H1 (cell line): ENCODE results near the gene FCGR3B. TPM values are rescaled to one million over a fixed set of nuclear protein-coding genes. Genes with fewer than 3 reads are reported as not detected.
"Not testable (repeated sequence)": the region's sequence is repeated elsewhere in the genome, so short reads cannot be mapped to it uniquely, and the experiment has no call there.

Experiments
- CTCF ChIA-PET: fragments of 300-600 bp; sonication (Branson Sonifier 250); formaldehyde crosslinking; loops from one replicate; lab custom pipeline; 2021; ENCODE audit not compliant: partially characterized antibody; lab: Charles Lee
- POLR2A ChIA-PET: fragments of 300-600 bp; sonication (Branson Sonifier 250); formaldehyde crosslinking; loops from one replicate; lab custom pipeline; 2021; ENCODE audit warnings: inconsistent platforms; ENCODE audit not compliant: partially characterized antibody; lab: Charles Lee
- DNase-seq, 2 experiments: peaks; one replicate each; pipeline versions ENCODE4 v3.0.0 to v3.0.0-alpha.2; 2010 to 2022; ENCODE audit warnings: low spot score in 2 of 2, low read depth in 1 of 2, mixed read lengths in 1 of 2
- FAIRE-seq: peaks from 2 replicates; lab custom pipeline; 2011; peaks lifted over from hg19 to GRCh38; lab: Jason Lieb, UNC
- H2AFZ ChIP-seq: 2 replicates; pipeline ENCODE4 v1.8.1; 2012; ENCODE audit warnings: low read length, inconsistent platforms
- H2AK5ac ChIP-seq: 2 replicates; pipeline ENCODE4 v1.6.1; 2013; ENCODE audit warnings: low read depth, low read length
- H2BK120ac ChIP-seq: replicated peaks from 2 replicates; pipeline ENCODE3; 2013; ENCODE audit warnings: low read depth, low read length, inconsistent platforms
- H2BK12ac ChIP-seq: 2 replicates; pipeline ENCODE4 v1.6.1; 2013; ENCODE audit warnings: low read depth, low read length
- H2BK15ac ChIP-seq: 2 replicates; pipeline ENCODE4 v1.6.1; 2013; ENCODE audit warnings: low read length
- H2BK20ac ChIP-seq: 2 replicates; pipeline ENCODE4 v1.6.1; 2013; ENCODE audit warnings: low read length
- H2BK5ac ChIP-seq: 2 replicates; pipeline ENCODE4 v1.6.1; 2013; ENCODE audit warnings: low read depth, low read length
- H3K14ac ChIP-seq: 2 replicates; pipeline ENCODE4 v1.6.1; 2013; ENCODE audit warnings: inconsistent platforms; ENCODE audit not compliant: insufficient read length
- H3K18ac ChIP-seq: 2 replicates; pipeline ENCODE4 v1.6.1; 2013; ENCODE audit warnings: low read length; ENCODE audit errors: extremely low read depth
- H3K23ac ChIP-seq: 2 replicates; pipeline ENCODE4 v1.6.1; 2013; ENCODE audit warnings: inconsistent platforms; ENCODE audit not compliant: insufficient read length
- H3K23me2 ChIP-seq: 2 replicates; pipeline ENCODE4 v1.6.1; 2013; ENCODE audit warnings: low read depth, low read length
- H3K27ac ChIP-seq: 2 replicates; pipeline ENCODE4 v1.6.1; 2011; ENCODE audit warnings: low read depth, low read length, inconsistent platforms
- H3K27me3 ChIP-seq, 4 experiments: replicated peaks in 1 of 4; 1 replicate in 1 of 4; 2 replicates in 3 of 4; pipeline versions ENCODE4 v1.6.1 to v1.8.1; 2011 to 2013; ENCODE audit warnings: low read length in 3 of 4, mild to moderate bottlenecking in 3 of 4, inconsistent platforms in 2 of 4, mixed read lengths in 2 of 4, moderate library complexity in 1 of 4; ENCODE audit not compliant: control insufficient read depth in 3 of 4, insufficient read depth in 3 of 4; ENCODE audit errors: extremely low read depth in 1 of 4
- H3K36me3 ChIP-seq, 4 experiments: 2 replicates each; pipeline versions ENCODE4 v1.6.1 to v1.8.1; 2011 to 2013; ENCODE audit warnings: mild to moderate bottlenecking in 4 of 4, low read length in 3 of 4, moderate library complexity in 2 of 4, control low read depth in 1 of 4, inconsistent platforms in 1 of 4; ENCODE audit not compliant: insufficient read depth in 4 of 4, control insufficient read depth in 2 of 4
- H3K4ac ChIP-seq: replicated peaks from 2 replicates; pipeline ENCODE3; 2013; ENCODE audit warnings: low read length, low read depth, mixed read lengths, inconsistent platforms; ENCODE audit not compliant: insufficient read length
- H3K4me1 ChIP-seq, 4 experiments: replicated peaks in 1 of 4; 1 replicate in 1 of 4; 2 replicates in 3 of 4; pipeline versions ENCODE4 v1.6.1 to v1.8.1; 2011 to 2013; ENCODE audit warnings: low read length in 3 of 4, inconsistent platforms in 2 of 4, mixed read lengths in 1 of 4; ENCODE audit not compliant: insufficient read depth in 4 of 4, control insufficient read depth in 3 of 4
- H3K4me2 ChIP-seq, 2 experiments: 2 replicates each; pipeline versions ENCODE4 v1.6.1 to v1.8.1; 2011 to 2013; ENCODE audit warnings: low read depth in 2 of 2, low read length in 2 of 2, control low read depth in 1 of 2, inconsistent platforms in 1 of 2, mild to moderate bottlenecking in 1 of 2; ENCODE audit not compliant: insufficient read depth in 1 of 2
- H3K4me3 ChIP-seq, 4 experiments: fragments of 200-600, 300-600 bp in 1 of 4; sonication (generic), shearing (Covaris generic), sonication (Bioruptor Twin) in 1 of 4; 2 replicates each; pipeline versions ENCODE4 v1.5.1 to v1.8.1; 2011 to 2016; ENCODE audit warnings: low read length in 4 of 4, low read depth in 3 of 4, control low read depth in 2 of 4, inconsistent platforms in 2 of 4, mild to moderate bottlenecking in 2 of 4, mixed read lengths in 1 of 4, moderate library complexity in 1 of 4; ENCODE audit not compliant: insufficient read depth in 2 of 4; ENCODE audit errors: extremely low read depth in 1 of 4
- H3K56ac ChIP-seq: replicated peaks from 2 replicates; pipeline ENCODE3; 2013; ENCODE audit warnings: low read depth, mild to moderate bottlenecking, mixed read lengths, low read length, inconsistent platforms; ENCODE audit not compliant: insufficient read length
- H3K79me1 ChIP-seq: 2 replicates; pipeline ENCODE4 v1.6.1; 2013; ENCODE audit warnings: low read depth, low read length, control low read depth
- H3K79me2 ChIP-seq, 2 experiments: 2 replicates each; pipeline versions ENCODE4 v1.6.1 to v1.8.1; 2012 to 2013; ENCODE audit warnings: low read length in 2 of 2, mild to moderate bottlenecking in 2 of 2, inconsistent platforms in 1 of 2; ENCODE audit not compliant: insufficient read depth in 2 of 2, control insufficient read depth in 1 of 2
- H3K9ac ChIP-seq, 4 experiments: replicated peaks in 1 of 4; 1 replicate in 1 of 4; 2 replicates in 3 of 4; pipeline versions ENCODE4 v1.6.1 to v1.8.1; 2011 to 2013; ENCODE audit warnings: low read depth in 3 of 4, low read length in 3 of 4, control low read depth in 2 of 4, mild to moderate bottlenecking in 2 of 4, moderate library complexity in 2 of 4, inconsistent platforms in 1 of 4; ENCODE audit errors: extremely low read depth in 1 of 4
- H3K9me3 ChIP-seq, 2 experiments: 2 replicates each; pipeline versions ENCODE4 v1.6.1 to v1.8.1; 2012 to 2013; ENCODE audit warnings: mild to moderate bottlenecking in 2 of 2, moderate library complexity in 2 of 2, control low read depth in 1 of 2, inconsistent platforms in 1 of 2, low read depth in 1 of 2, low read length in 1 of 2, mixed read lengths in 1 of 2; ENCODE audit not compliant: insufficient read depth in 2 of 2
- H4K20me1 ChIP-seq, 2 experiments: replicated peaks in 1 of 2; 2 replicates each; pipeline versions ENCODE3 to v1.8.1; 2011 to 2013; ENCODE audit warnings: inconsistent platforms in 2 of 2, low read length in 2 of 2, mild to moderate bottlenecking in 1 of 2; ENCODE audit not compliant: insufficient read depth in 2 of 2, control insufficient read depth in 1 of 2
- H4K5ac ChIP-seq: 2 replicates; pipeline ENCODE4 v1.6.1; 2013; ENCODE audit warnings: low read length, low read depth, mixed read lengths, inconsistent platforms; ENCODE audit not compliant: insufficient read length
- H4K8ac ChIP-seq: 2 replicates; pipeline ENCODE4 v1.8.0; 2013; ENCODE audit warnings: mild to moderate bottlenecking, moderate library complexity, low read length, inconsistent platforms; ENCODE audit not compliant: insufficient read depth; ENCODE audit errors: extremely low read depth
- H4K91ac ChIP-seq: replicated peaks from 2 replicates; pipeline ENCODE3; 2013; ENCODE audit warnings: low read length, mixed read lengths, inconsistent platforms; ENCODE audit not compliant: insufficient read length
- WGBS, 2 experiments: shearing (Covaris generic) in 1 of 2; methylation state at CpG; one replicate each; pipeline versions ENCODE4 v1.1.6 to v1.1.7; 2013 to 2015; ENCODE audit warnings: low lambda C conversion rate in 2 of 2, mixed read lengths in 2 of 2, inconsistent platforms in 1 of 2, low coverage in 1 of 2, missing lambda C conversion rate in 1 of 2; ENCODE audit not compliant: insufficient replicate concordance in 2 of 2, insufficient coverage in 1 of 2, insufficient read length in 1 of 2; ENCODE audit errors: extremely low coverage in 1 of 2, missing lambda C conversion rate in 1 of 2; 5-methylcytosine and 5-hydroxymethylcytosine counted together
- polyA plus RNA-seq, 7 experiments: library from polyadenylated mRNA; depleted of rRNA in 3 of 7; stranded (reverse) in 5 of 7; unstranded in 2 of 7; fragments of >200 nt in 5 of 7; fragments of 200-250 nt in 2 of 7; gene quantifications; 1 replicate in 5 of 7; 2 replicates in 1 of 7; 4 replicates in 1 of 7; pipeline versions ENCODE4 v1.2.1 to v1.2.3, GENCODE V29; 2011 to 2013; ENCODE audit warnings: missing spikeins in 2 of 7, mixed read lengths in 2 of 7
- total RNA-seq: library from RNA; stranded (reverse); fragmentation: NEBNext Ultra II Directional; extraction: Animal tissue kit (Norgen Biotek cat#: 25700); gene quantifications from 2 replicates; pipeline ENCODE4 v1.2.1, GENCODE V29; 2021

The FCGR3B gene
- total and polyA plus RNA-seq, 2 of the 8 experiments (the other 6 are each of a cell fraction or from before 2014, with no cell fraction given), result not detected

GRCh38 chr1:161638251-161638993, 7.4 kb upstream of the FCGR3B start:
- POLR2A ChIA-PET, H3K4ac ChIP-seq, H2AK5ac ChIP-seq, CTCF ChIA-PET, H3K79me2 ChIP-seq, H2AFZ ChIP-seq, H3K23me2 ChIP-seq, H4K5ac ChIP-seq, H3K23ac ChIP-seq, H2BK12ac ChIP-seq, H3K27me3 ChIP-seq, H3K9ac ChIP-seq, H2BK5ac ChIP-seq, H3K56ac ChIP-seq, H3K4me2 ChIP-seq, H2BK20ac ChIP-seq, H3K9me3 ChIP-seq, H3K27ac ChIP-seq, H2BK15ac ChIP-seq, H4K20me1 ChIP-seq, H4K91ac ChIP-seq, H3K4me3 ChIP-seq, DNase-seq, H3K14ac ChIP-seq, H4K8ac ChIP-seq, H3K36me3 ChIP-seq, H2BK120ac ChIP-seq, H3K79me1 ChIP-seq, H3K4me1 ChIP-seq, H3K18ac ChIP-seq: not testable (repeated sequence)
- FAIRE-seq, result peak; percentile 7
- 59% methylated on average over 2 of the region's 6 CpGs; no CpG with 5 or more reads in 1 of the 2 experiments for WGBS, 2 experiments

GRCh38 chr1:161636976-161637375, 6.0 kb upstream of the FCGR3B start:
- H3K27ac ChIP-seq, DNase-seq, H3K56ac ChIP-seq, H3K14ac ChIP-seq, H4K20me1 ChIP-seq, H3K79me2 ChIP-seq, H3K4ac ChIP-seq, H3K23ac ChIP-seq, H3K4me2 ChIP-seq, H3K23me2 ChIP-seq, H3K79me1 ChIP-seq, POLR2A ChIA-PET, H3K18ac ChIP-seq, H3K4me3 ChIP-seq, H4K91ac ChIP-seq, H2AK5ac ChIP-seq, H2BK5ac ChIP-seq, H3K36me3 ChIP-seq, H3K4me1 ChIP-seq, H4K8ac ChIP-seq, H2BK12ac ChIP-seq, H3K9ac ChIP-seq, H2BK20ac ChIP-seq, H4K5ac ChIP-seq, H3K9me3 ChIP-seq, CTCF ChIA-PET, H2BK120ac ChIP-seq, H2AFZ ChIP-seq, FAIRE-seq, H3K27me3 ChIP-seq: not testable (repeated sequence)
- 0 out of 2 replicates have a peak overlapping the region, but pooled peaks have one; percentile 29 for H2BK15ac ChIP-seq
- 88% methylated on average over 3 of the region's 3 CpGs; no CpG with 5 or more reads in 1 of the 2 experiments for WGBS, 2 experiments
